Activated CD8-positive, alpha-beta memory T cell treated with anti-CD3 and anti-CD28 coated beads, Interleukin-2, amount 10 ng/mL, durations not matched to agents 7 days and 5 days (primary cell): Measurements from ENCODE around the gene KIRREL3. TPM values are rescaled to one million over a fixed set of nuclear protein-coding genes. Genes with fewer than 3 reads are reported as not detected.

Source experiments
- ATAC-seq: fragments of 150-1000 bp; cut with Tn5 transposase; one replicate; pipeline ENCODE4 v1.10.0; 2021; ENCODE audit warnings: moderate library complexity
- CTCF ChIA-PET: fragments of 350-600 bp; sonication (Branson Sonifier 250); formaldehyde crosslinking; loops from one replicate; lab custom pipeline; 2021; ENCODE audit warnings: antibody characterized with exemption; lab: Charles Lee
- DNase-seq: peaks from one replicate; pipeline ENCODE4 v3.0.0-alpha.2; 2020
- H3K27ac Mint-ChIP-seq: one replicate; pipeline ENCODE4 v1.8.0; 2021; ENCODE audit warnings: mild to moderate bottlenecking, mixed read lengths
- H3K27me3 Mint-ChIP-seq: one replicate; pipeline ENCODE4 v1.8.0; 2021; ENCODE audit warnings: mixed read lengths
- H3K36me3 Mint-ChIP-seq: one replicate; pipeline ENCODE4 v1.8.0; 2021; ENCODE audit warnings: mild to moderate bottlenecking, mixed read lengths
- H3K4me1 Mint-ChIP-seq: one replicate; pipeline ENCODE4 v1.8.0; 2021; ENCODE audit warnings: mixed read lengths
- H3K4me3 Mint-ChIP-seq: one replicate; pipeline ENCODE4 v1.8.0; 2021; ENCODE audit warnings: mild to moderate bottlenecking, moderate library complexity, mixed read lengths
- H3K9me3 Mint-ChIP-seq: one replicate; pipeline ENCODE4 v1.8.0; 2022; ENCODE audit warnings: low read depth, mixed read lengths
- total RNA-seq, 2 experiments: library from RNA; stranded (reverse); gene quantifications; one replicate each; pipeline ENCODE4 v1.2.3, GENCODE V29; 2021

KIRREL3 gene
- total RNA-seq, 2 experiments from 2014 or later = not detected

GRCh38 chr11:126703662-126704061 is 296.9 kb downstream of the KIRREL3 start:
- H3K4me1 Mint-ChIP-seq = no peaks in the 10 kb centered on the region
- H3K4me3 Mint-ChIP-seq = no peak overlapping the region
- ATAC-seq (no peak), DNase-seq (no peak)
- CTCF ChIA-PET = no interaction called here
- H3K27ac Mint-ChIP-seq = no peak overlapping the region
- H3K36me3 Mint-ChIP-seq = no peaks in the 10 kb centered on the region
- no peaks in the 10 kb centered on the region for H3K27me3 Mint-ChIP-seq
- H3K9me3 Mint-ChIP-seq = no peaks in the 10 kb centered on the region

- H3K4me3 Mint-ChIP-seq = no peak overlapping the region
- H3K9me3 Mint-ChIP-seq = no peaks in the 10 kb centered on the region
- CTCF ChIA-PET = no interaction called here
- ATAC-seq = no peak
- DNase-seq = no peak
- H3K27me3 Mint-ChIP-seq = no peaks in the 10 kb centered on the region
- no peak overlapping the region for H3K27ac Mint-ChIP-seq
- H3K4me1 Mint-ChIP-seq = no peaks in the 10 kb centered on the region
- H3K36me3 Mint-ChIP-seq = no peaks in the 10 kb centered on the region
Measured at GRCh38 chr11:126702987-126703386, 297.6 kb downstream of the KIRREL3 start.

GRCh38 chr11:126702165-126702720 is 298.3 kb downstream of the KIRREL3 start:
- H3K27ac Mint-ChIP-seq = no peak overlapping the region
- no peaks in the 10 kb centered on the region for H3K4me1 Mint-ChIP-seq
- DNase-seq (no peak), ATAC-seq (no peak)
- H3K9me3 Mint-ChIP-seq = no peaks in the 10 kb centered on the region
- no peaks in the 10 kb centered on the region for H3K27me3 Mint-ChIP-seq
- CTCF ChIA-PET = no interaction called here
- no peaks in the 10 kb centered on the region for H3K36me3 Mint-ChIP-seq
- H3K4me3 Mint-ChIP-seq = no peak overlapping the region

GRCh38 chr11:126701520-126701897 is 299.1 kb downstream of the KIRREL3 start:
- ATAC-seq (no peak), DNase-seq (no peak)
- H3K4me1 Mint-ChIP-seq = no peaks in the 10 kb centered on the region
- no peaks in the 10 kb centered on the region for H3K36me3 Mint-ChIP-seq
- no peaks in the 10 kb centered on the region for H3K9me3 Mint-ChIP-seq
- no peak overlapping the region for H3K4me3 Mint-ChIP-seq
- no peaks in the 10 kb centered on the region for H3K27me3 Mint-ChIP-seq
- no peak overlapping the region for H3K27ac Mint-ChIP-seq
- CTCF ChIA-PET = no interaction called here

GRCh38 chr11:126700768-126701519 is 299.6 kb downstream of the KIRREL3 start:
- CTCF ChIA-PET = no interaction called here
- Mint-ChIP-seq H3K36me3 (no peaks in the 10 kb centered on the region), H3K27ac (no peak overlapping the region), H3K4me1 (no peaks in the 10 kb centered on the region), H3K4me3 (no peak overlapping the region), H3K9me3 (no peaks in the 10 kb centered on the region), H3K27me3 (no peaks in the 10 kb centered on the region)
- no peak for DNase-seq
- ATAC-seq = no peak

- H3K36me3 Mint-ChIP-seq = no peaks in the 10 kb centered on the region
- no peak for DNase-seq
- CTCF ChIA-PET = no interaction called here
- H3K27me3 Mint-ChIP-seq = no peaks in the 10 kb centered on the region
- H3K4me3 Mint-ChIP-seq = no peak overlapping the region
- H3K9me3 Mint-ChIP-seq = no peaks in the 10 kb centered on the region
- no peaks in the 10 kb centered on the region for H3K4me1 Mint-ChIP-seq
- no peak for ATAC-seq
- no peak overlapping the region for H3K27ac Mint-ChIP-seq
Measured at GRCh38 chr11:126698576-126698975, 302.0 kb downstream of the KIRREL3 start.

- Mint-ChIP-seq H3K27me3 (no peaks in the 10 kb centered on the region), H3K9me3 (no peaks in the 10 kb centered on the region), H3K4me3 (no peak overlapping the region), H3K36me3 (no peaks in the 10 kb centered on the region), H3K27ac (no peak overlapping the region), H3K4me1 (no peaks in the 10 kb centered on the region)
- CTCF ChIA-PET = no interaction called here
- DNase-seq = no peak
- no peak for ATAC-seq
Measured at GRCh38 chr11:126697936-126698335, 302.6 kb downstream of the KIRREL3 start.

- no peaks in the 10 kb centered on the region for H3K4me1 Mint-ChIP-seq
- ATAC-seq = no peak
- DNase-seq = no peak
- H3K9me3 Mint-ChIP-seq = no peaks in the 10 kb centered on the region
- no peak overlapping the region for H3K4me3 Mint-ChIP-seq
- H3K27ac Mint-ChIP-seq = no peak overlapping the region
- no peaks in the 10 kb centered on the region for H3K27me3 Mint-ChIP-seq
- CTCF ChIA-PET = no interaction called here
- no peaks in the 10 kb centered on the region for H3K36me3 Mint-ChIP-seq
Measured at GRCh38 chr11:126696982-126697381, 303.6 kb downstream of the KIRREL3 start.

GRCh38 chr11:126695293-126695692 is 305.3 kb downstream of the KIRREL3 start:
- no peak overlapping the region for H3K4me3 Mint-ChIP-seq
- CTCF ChIA-PET = no interaction called here
- ATAC-seq (no peak), DNase-seq (no peak)
- H3K27ac Mint-ChIP-seq = no peak overlapping the region
- no peaks in the 10 kb centered on the region for H3K4me1 Mint-ChIP-seq
- H3K9me3 Mint-ChIP-seq = no peaks in the 10 kb centered on the region
- H3K27me3 Mint-ChIP-seq = no peaks in the 10 kb centered on the region
- no peaks in the 10 kb centered on the region for H3K36me3 Mint-ChIP-seq

GRCh38 chr11:126694065-126694625 is 306.4 kb downstream of the KIRREL3 start:
- CTCF ChIA-PET = no interaction called here
- DNase-seq (no peak), ATAC-seq (no peak)
- H3K36me3 Mint-ChIP-seq = no peaks in the 10 kb centered on the region
- no peaks in the 10 kb centered on the region for H3K27me3 Mint-ChIP-seq
- no peaks in the 10 kb centered on the region for H3K9me3 Mint-ChIP-seq
- no peaks in the 10 kb centered on the region for H3K4me1 Mint-ChIP-seq
- no peak overlapping the region for H3K4me3 Mint-ChIP-seq
- no peak overlapping the region for H3K27ac Mint-ChIP-seq

- ATAC-seq = no peak
- Mint-ChIP-seq H3K9me3 (no peaks in the 10 kb centered on the region), H3K27ac (no peak overlapping the region), H3K27me3 (no peaks in the 10 kb centered on the region), H3K4me1 (no peaks in the 10 kb centered on the region), H3K4me3 (no peak overlapping the region), H3K36me3 (no peaks in the 10 kb centered on the region)
- CTCF ChIA-PET = no interaction called here
- DNase-seq = no peak
Measured at GRCh38 chr11:126687477-126687876, 313.1 kb downstream of the KIRREL3 start.

- CTCF ChIA-PET = no interaction called here
- H3K27ac Mint-ChIP-seq = no peak overlapping the region
- H3K9me3 Mint-ChIP-seq = no peaks in the 10 kb centered on the region
- no peaks in the 10 kb centered on the region for H3K27me3 Mint-ChIP-seq
- ATAC-seq (no peak), DNase-seq (no peak)
- no peaks in the 10 kb centered on the region for H3K4me1 Mint-ChIP-seq
- H3K4me3 Mint-ChIP-seq = no peak overlapping the region
- H3K36me3 Mint-ChIP-seq = no peaks in the 10 kb centered on the region
Measured at GRCh38 chr11:126686938-126687337, 313.6 kb downstream of the KIRREL3 start.

GRCh38 chr11:126683766-126684728 is 316.5 kb downstream of the KIRREL3 start:
- Mint-ChIP-seq H3K9me3 (no peaks in the 10 kb centered on the region), H3K4me3 (no peak overlapping the region), H3K27ac (no peak overlapping the region), H3K4me1 (no peaks in the 10 kb centered on the region), H3K27me3 (no peaks in the 10 kb centered on the region), H3K36me3 (no peaks in the 10 kb centered on the region)
- CTCF ChIA-PET = no interaction called here
- no peak for DNase-seq
- ATAC-seq = no peak
